ENCODE measurements around the gene MEF2D. TPM values are rescaled to one million over a fixed set of nuclear protein-coding genes. Genes with fewer than 3 reads are reported as not detected.

MEF2D gene
- total RNA-seq, 1 donor from 2014 or later, result 10.6 TPM

- H3K4me3 ChIP-seq (ENCODE audit: low read depth, low read length), result no peak overlapping the region
- DNase-seq (ENCODE audit: low read depth), result no peak
- no peak for TF ChIP-seq CTCF (conservative IDR thresholded peaks at IDR 0.05; ENCODE audit: low read depth, low read length)
Observed at GRCh38 chr1:156527584-156527983, 27.0 kb upstream of the MEF2D start.

GRCh38 chr1:156525856-156526489 lies 25.4 kb upstream of the MEF2D start:
- no peak overlapping the region for H3K4me3 ChIP-seq (ENCODE audit: low read depth, low read length)
- DNase-seq (ENCODE audit: low read depth), result no peak
- no peak for TF ChIP-seq CTCF (conservative IDR thresholded peaks at IDR 0.05; ENCODE audit: low read depth, low read length)

GRCh38 chr1:156525071-156525501 lies 24.5 kb upstream of the MEF2D start:
- no peak for TF ChIP-seq CTCF (conservative IDR thresholded peaks at IDR 0.05; ENCODE audit: low read depth, low read length)
- no peak for DNase-seq (ENCODE audit: low read depth)

GRCh38 chr1:156524481-156524869 lies 23.9 kb upstream of the MEF2D start:
- no peak overlapping the region for H3K4me3 ChIP-seq (ENCODE audit: low read depth, low read length)
- no peak for TF ChIP-seq CTCF (conservative IDR thresholded peaks at IDR 0.05; ENCODE audit: low read depth, low read length)
- no peak for DNase-seq (ENCODE audit: low read depth)

More at GRCh38 chr1:156525071-156525501, 24.5 kb upstream of the MEF2D start:
- no peak overlapping the region for H3K4me3 ChIP-seq (ENCODE audit: low read depth, low read length)

GRCh38 chr1:156523801-156524480 lies 23.4 kb upstream of the MEF2D start:
- no peak for DNase-seq (ENCODE audit: low read depth)
- no peak for TF ChIP-seq CTCF (conservative IDR thresholded peaks at IDR 0.05; ENCODE audit: low read depth, low read length)
- no peak overlapping the region for H3K4me3 ChIP-seq (ENCODE audit: low read depth, low read length)

- DNase-seq (ENCODE audit: low read depth), result no peak
- TF ChIP-seq CTCF (conservative IDR thresholded peaks at IDR 0.05; ENCODE audit: low read depth, low read length), result no peak
- no peak overlapping the region for H3K4me3 ChIP-seq (ENCODE audit: low read depth, low read length)
Observed at GRCh38 chr1:156522443-156522970, 21.9 kb upstream of the MEF2D start.
